Measurements from ENCODE around the gene ITGA5. TPM values are rescaled to one million over a fixed set of nuclear protein-coding genes. Genes with fewer than 3 reads are reported as not detected.

Gene ITGA5
- total and polyA plus RNA-seq, 12 donors = 31.9 to 154 (median 48.8) TPM

DNA sequence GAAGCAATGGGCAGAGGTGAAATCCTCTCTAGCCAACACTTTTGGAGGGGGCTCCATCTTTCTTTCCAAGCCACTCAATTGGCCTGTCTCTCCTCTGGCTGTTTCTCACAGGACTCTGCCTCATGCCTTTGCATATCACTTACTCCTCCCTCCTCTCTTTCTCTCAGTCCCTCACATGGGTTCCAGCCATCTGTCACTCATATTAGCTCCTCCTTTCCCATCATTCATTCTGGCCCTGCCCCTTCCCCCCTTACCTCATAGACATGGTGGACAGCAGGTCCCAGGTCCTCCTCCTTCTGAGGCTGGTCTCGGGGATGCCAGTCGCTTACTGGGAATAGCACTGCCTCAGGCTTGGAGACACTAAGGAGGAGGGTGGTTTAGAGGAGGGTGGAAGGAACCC is 17.9 kb downstream of the ITGA5 start:
- DNase-seq = no peak
- intact Hi-C loops (cut with DNase I) = loop anchor here in 2 of 10 donors (2.0 kb wide), 1 partner anchor 38 kb away; no protein-coding TSS in a partner anchor
- WGBS, 2 donors = 88 to 90% methylated on average over 2 of the region's 2 CpGs
- Histone ChIP-seq H3K36me3 (peaks cover 0 to 100% (median 76%) of the 10 kb centered on the region in 9 donors), H3K4me1 (peaks cover 0 to 11% (median 0%) of the 10 kb centered on the region in 9 donors), H3K27me3 (no peaks in the 10 kb centered on the region), H3K27ac (no peak overlapping the region), H3K4me3 (no peak overlapping the region), H3K9me3 (no peaks in the 10 kb centered on the region)
- TF ChIP-seq CTCF (IDR thresholded peaks at IDR 0.05) = no peak
- no peak for ATAC-seq

GRCh38 chr12:54398995-54399793 is 19.9 kb downstream of the ITGA5 start:
- WGBS, 2 donors = 78 to 79% methylated on average over 8 of the region's 8 CpGs
- peak; percentile 91 to 100 (median 99) for TF ChIP-seq CTCF (IDR thresholded peaks at IDR 0.05)
- intact Hi-C loops (cut with DNase I) = loop anchor here in 7 of 10 donors (1.0 to 2.0 kb wide), 3 partner anchors 38 to 43 kb away; no protein-coding TSS in a partner anchor

GRCh38 chr12:54398218-54398617 is 20.8 kb downstream of the ITGA5 start:
- H3K4me3 ChIP-seq = no peak overlapping the region
- WGBS, 2 donors = 96 to 99% methylated on average over 2 of the region's 2 CpGs
- H3K4me1 ChIP-seq = peaks cover 0 to 13% (median 7%) of the 10 kb centered on the region in 9 donors
- ATAC-seq = no peak
- no peaks in the 10 kb centered on the region for H3K9me3 ChIP-seq
- DNase-seq = no peak
- no peak for TF ChIP-seq CTCF (IDR thresholded peaks at IDR 0.05)
- H3K36me3 ChIP-seq = peaks cover 0 to 98% (median 59%) of the 10 kb centered on the region in 9 donors
- H3K27me3 ChIP-seq = no peaks in the 10 kb centered on the region
- H3K27ac ChIP-seq = no peak overlapping the region
- intact Hi-C loops (cut with DNase I) = loop anchor here in 1 of 10 donors (1.0 to 2.0 kb wide), 2 partner anchors 39 to 44 kb away; no protein-coding TSS in a partner anchor

More at GRCh38 chr12:54398995-54399793, 19.9 kb downstream of the ITGA5 start:
- ATAC-seq (peak; percentile 80 to 89 (median 86)), DNase-seq (peak; percentile 87)
- peaks cover 0 to 100% (median 68%) of the 10 kb centered on the region in 9 donors for H3K36me3 ChIP-seq
- H3K4me3 ChIP-seq = no peak overlapping the region
- no peaks in the 10 kb centered on the region for H3K9me3 ChIP-seq
- no peaks in the 10 kb centered on the region for H3K27me3 ChIP-seq
- H3K27ac ChIP-seq = no peak overlapping the region
- peaks cover 0 to 13% (median 3%) of the 10 kb centered on the region in 9 donors for H3K4me1 ChIP-seq

- 87 to 90% methylated on average over 1 of the region's 1 CpG for WGBS, 2 donors
- Histone ChIP-seq H3K4me3 (no peak overlapping the region), H3K9me3 (no peaks in the 10 kb centered on the region), H3K36me3 (peaks cover 0 to 98% (median 50%) of the 10 kb centered on the region in 9 donors), H3K4me1 (peaks cover 0 to 22% (median 7%) of the 10 kb centered on the region in 9 donors), H3K27ac (no peak overlapping the region), H3K27me3 (no peaks in the 10 kb centered on the region)
- TF ChIP-seq CTCF (IDR thresholded peaks at IDR 0.05) = no peak
- DNase-seq = no peak
- intact Hi-C loops (cut with DNase I) = no loop called here
- no peak for ATAC-seq
These were observed 21.9 kb downstream of the ITGA5 start for GRCh38 chr12:54397157-54397556.

Measured in heart right ventricle (tissue), 16 donors.